Lower leg skin (tissue), 4 donors: ENCODE data around the gene TESK2. TPM values are rescaled to one million over a fixed set of nuclear protein-coding genes. Genes with fewer than 3 reads are reported as not detected.
"Not testable (repeated sequence)": the region's sequence is repeated elsewhere in the genome, so short reads cannot be mapped to it uniquely, and the experiment has no call there.

ENCODE experiments used
- DNase-seq, 2 donors: peaks; one replicate each; pipeline ENCODE4 v3.0.0-alpha.2; 2019; ENCODE audit warnings: low spot score in 2 of 2
- H3K4me3 ChIP-seq: fragments of 200-600 bp; sonication (generic); 2 replicates; pipeline ENCODE4 v1.5.1; 2017; ENCODE audit warnings: mild to moderate bottlenecking, low read depth; ENCODE audit not compliant: poor library complexity, severe bottlenecking
- POLR2A ChIP-seq, 2 donors: fragments of 450-650 bp; IDR thresholded peaks; one replicate each; pipeline ENCODE4 v1.6.1; 2016 to 2017; ENCODE audit warnings: antibody characterized with exemption in 2 of 2, mild to moderate bottlenecking in 1 of 2, moderate library complexity in 1 of 2
- WGBS, 2 donors: methylation state at CpG; one replicate each; pipeline ENCODE4 v1.1.5; 2018; 5-methylcytosine and 5-hydroxymethylcytosine counted together
- intact Hi-C: fragments of 100-400 bp; cut with DNase I; formaldehyde crosslinking; loops from one replicate; pipeline ENCODE4 v1.15.0; 2023; ENCODE audit warnings: low total_unique reads
- total RNA-seq, 4 donors: library from RNA; depleted of rRNA; stranded (reverse); fragments of >200 nt; gene quantifications; one replicate each; pipeline ENCODE4 v1.1.0, GENCODE V29; 2016
- TF ChIP-seq, protein P1 (sequence below), 3 donors: fragments of 450-650 bp; IDR thresholded peaks; one replicate each; pipeline ENCODE4 v1.5.1; 2016; ENCODE audit warnings: antibody characterized with exemption in 3 of 3, mild to moderate bottlenecking in 3 of 3, moderate library complexity in 2 of 3

The TESK2 gene
- total RNA-seq, 4 donors from 2014 or later, result 16.9 to 23.8 (median 20.0) TPM

DNA sequence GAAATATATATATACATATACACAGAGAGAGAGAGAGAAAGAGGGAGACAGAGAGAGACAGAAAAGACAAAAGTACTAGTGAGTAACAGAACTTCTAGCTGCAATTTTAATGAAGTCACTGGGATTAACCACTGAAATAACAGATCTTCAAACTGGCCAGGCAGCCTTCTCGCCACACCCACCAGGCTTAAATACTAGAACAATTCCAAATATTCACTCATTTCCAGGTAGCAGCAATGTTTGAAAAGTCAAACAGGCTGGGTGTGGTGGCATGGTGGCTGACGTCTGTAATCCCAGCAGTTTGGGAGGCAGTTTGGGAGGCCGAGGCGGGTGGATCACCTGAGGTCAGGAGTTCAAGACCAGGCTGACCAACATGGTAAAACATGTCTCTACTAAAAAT is 25.5 kb upstream of the TESK2 start:
- WGBS, 2 donors, result 40 to 66% methylated on average over 4 of the region's 4 CpGs
- TF ChIP-seq POLR2A (IDR thresholded peaks at IDR 0.05), result no peak
- TF ChIP-seq, protein P1, sequence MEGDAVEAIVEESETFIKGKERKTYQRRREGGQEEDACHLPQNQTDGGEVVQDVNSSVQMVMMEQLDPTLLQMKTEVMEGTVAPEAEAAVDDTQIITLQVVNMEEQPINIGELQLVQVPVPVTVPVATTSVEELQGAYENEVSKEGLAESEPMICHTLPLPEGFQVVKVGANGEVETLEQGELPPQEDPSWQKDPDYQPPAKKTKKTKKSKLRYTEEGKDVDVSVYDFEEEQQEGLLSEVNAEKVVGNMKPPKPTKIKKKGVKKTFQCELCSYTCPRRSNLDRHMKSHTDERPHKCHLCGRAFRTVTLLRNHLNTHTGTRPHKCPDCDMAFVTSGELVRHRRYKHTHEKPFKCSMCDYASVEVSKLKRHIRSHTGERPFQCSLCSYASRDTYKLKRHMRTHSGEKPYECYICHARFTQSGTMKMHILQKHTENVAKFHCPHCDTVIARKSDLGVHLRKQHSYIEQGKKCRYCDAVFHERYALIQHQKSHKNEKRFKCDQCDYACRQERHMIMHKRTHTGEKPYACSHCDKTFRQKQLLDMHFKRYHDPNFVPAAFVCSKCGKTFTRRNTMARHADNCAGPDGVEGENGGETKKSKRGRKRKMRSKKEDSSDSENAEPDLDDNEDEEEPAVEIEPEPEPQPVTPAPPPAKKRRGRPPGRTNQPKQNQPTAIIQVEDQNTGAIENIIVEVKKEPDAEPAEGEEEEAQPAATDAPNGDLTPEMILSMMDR (IDR thresholded peaks at IDR 0.05), result no peak
- no peak for DNase-seq
- no peak overlapping the region for H3K4me3 ChIP-seq
- intact Hi-C loops, result loop anchor here (10.0 kb wide), 1 partner anchor 48 kb away; no protein-coding TSS in a partner anchor

DNA sequence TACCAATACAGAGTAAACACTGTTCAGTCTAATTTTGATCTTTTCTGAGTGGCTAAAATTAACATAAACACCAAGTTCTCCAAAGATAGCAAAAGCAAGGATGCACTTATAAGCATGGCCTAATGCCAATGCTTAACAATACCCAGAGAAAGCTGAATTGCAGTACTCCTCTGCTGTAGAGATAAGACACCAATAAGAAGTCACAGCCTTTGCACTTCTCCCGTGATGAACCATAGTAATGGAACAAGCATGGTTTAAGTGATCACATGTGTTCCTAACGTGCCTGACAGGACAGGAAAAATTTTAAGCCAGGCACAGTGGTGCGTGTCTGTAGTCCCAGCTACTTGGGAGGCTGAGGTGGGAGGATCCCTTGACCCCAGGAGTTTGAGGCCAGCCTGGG is 25.1 kb upstream of the TESK2 start:
- intact Hi-C loops, result loop anchor here (10.0 kb wide), 1 partner anchor 49 kb away; no protein-coding TSS in a partner anchor
- TF ChIP-seq POLR2A (IDR thresholded peaks at IDR 0.05), result no peak
- TF ChIP-seq, protein P1 (IDR thresholded peaks at IDR 0.05), result no peak
- DNase-seq, result no peak
- 40 to 55% methylated on average over 3 of the region's 3 CpGs for WGBS, 2 donors
- H3K4me3 ChIP-seq, result no peak overlapping the region

DNA sequence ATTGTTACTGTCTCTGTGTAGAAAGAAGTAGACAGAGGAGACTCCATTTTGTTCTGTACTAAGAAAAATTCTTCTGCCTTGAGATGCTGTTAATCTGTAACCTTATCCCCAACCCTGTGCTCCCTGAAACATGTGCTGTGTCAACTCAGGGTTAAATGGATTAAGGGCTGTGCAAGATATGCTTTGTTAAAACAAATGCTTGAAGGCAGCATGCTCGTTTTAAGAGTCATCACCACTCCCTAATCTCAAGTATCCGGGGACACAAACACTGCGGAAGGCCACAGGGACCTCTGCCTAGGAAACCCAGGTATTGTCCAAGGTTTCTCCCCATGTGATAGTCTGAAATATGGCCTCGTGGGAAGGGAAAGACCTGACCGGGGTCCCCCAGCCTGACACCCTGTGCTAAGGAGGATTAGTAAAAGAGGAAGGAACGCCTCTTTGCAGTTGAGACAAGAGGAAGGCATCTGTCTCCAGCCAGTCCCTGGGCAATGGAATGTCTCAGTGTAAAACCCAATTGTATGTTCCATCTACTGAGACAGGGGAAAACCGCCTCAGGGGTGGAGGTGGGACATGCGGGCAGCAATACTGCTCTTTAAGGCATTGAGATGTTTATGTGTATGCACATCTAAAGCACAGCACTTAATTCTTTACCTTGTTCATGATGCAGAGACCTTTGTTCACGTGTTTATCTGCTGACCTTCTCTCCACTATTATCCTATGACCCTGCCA is 22.7 kb upstream of the TESK2 start:
- 74% methylated on average over 9 of the region's 9 CpGs for WGBS, 2 donors

DNA sequence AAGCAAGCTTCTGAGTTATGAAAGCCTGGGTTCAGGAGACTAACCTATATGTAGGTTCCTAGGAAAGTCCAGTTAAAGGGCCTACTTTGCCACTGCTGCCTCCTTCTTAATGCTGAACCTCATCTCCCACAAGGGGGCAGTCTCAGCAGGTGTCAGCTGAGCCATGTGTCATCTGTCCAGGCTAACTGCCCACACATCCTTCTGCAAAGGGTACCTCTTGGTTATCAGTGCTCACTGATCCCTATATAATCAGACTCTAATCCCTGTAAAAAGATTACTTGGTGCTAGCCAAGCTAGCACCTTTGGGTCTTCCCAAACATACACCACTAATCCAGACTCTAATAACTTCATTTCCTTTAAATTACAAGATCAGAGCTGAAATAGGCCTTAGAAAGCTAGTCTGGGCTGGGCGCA is 21.7 kb upstream of the TESK2 start:
- TF ChIP-seq, protein P1 (IDR thresholded peaks at IDR 0.05), result peak in 1 of 3 donors; percentile 43
- no peak for TF ChIP-seq POLR2A (IDR thresholded peaks at IDR 0.05)
- intact Hi-C loops, result loop anchor here (10.0 kb wide), 1 partner anchor 52 kb away; no protein-coding TSS in a partner anchor
- peak in 1 of 2 donors; percentile 55 for DNase-seq
- H3K4me3 ChIP-seq, result no peak overlapping the region
- 93 to 100% methylated on average over 1 of the region's 1 CpG for WGBS, 2 donors

More for the DNA sequence above, 22.7 kb upstream of the TESK2 start:
- not testable (repeated sequence) for H3K4me3 ChIP-seq, DNase-seq
- intact Hi-C loops, result loop anchor here (10.0 kb wide), 1 partner anchor 51 kb away; no protein-coding TSS in a partner anchor

DNA sequence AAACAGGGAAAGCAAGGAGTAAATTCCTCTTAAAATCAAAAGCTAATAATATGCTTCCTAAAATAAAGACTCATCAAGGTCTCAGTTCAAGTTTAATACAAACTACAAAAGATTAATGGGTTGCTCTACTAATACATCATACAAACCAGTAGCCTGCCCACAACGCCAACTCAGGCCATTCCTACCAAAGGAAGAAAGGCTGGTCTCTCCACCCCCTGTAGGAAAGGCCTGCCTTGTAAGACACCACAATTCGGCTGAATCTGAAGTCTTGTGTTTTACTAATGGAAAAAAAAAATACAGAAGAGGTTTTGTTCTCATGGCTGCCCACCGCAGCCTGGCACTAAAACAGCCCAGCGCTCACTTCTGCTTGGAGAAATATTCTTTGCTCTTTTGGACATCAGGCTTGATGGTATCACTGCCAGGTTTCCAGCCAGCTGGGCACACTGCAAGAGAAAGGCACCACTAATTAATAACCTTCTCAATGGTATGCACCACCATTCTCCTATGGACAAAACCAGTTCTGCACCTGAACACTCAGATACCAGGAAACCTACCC is 20.1 kb upstream of the TESK2 start:
- no peak for DNase-seq
- no peak overlapping the region for H3K4me3 ChIP-seq
- intact Hi-C loops, result loop anchor here (10.0 kb wide), 1 partner anchor 54 kb away; no protein-coding TSS in a partner anchor
- TF ChIP-seq, protein P1 (IDR thresholded peaks at IDR 0.05), result no peak
- TF ChIP-seq POLR2A (IDR thresholded peaks at IDR 0.05), result no peak
- WGBS, 2 donors, result 78 to 82% methylated on average over 4 of the region's 4 CpGs
